ENCODE results near the gene TFEB. TPM values are rescaled to one million over a fixed set of nuclear protein-coding genes. Genes with fewer than 3 reads are reported as not detected.

TFEB gene
- total and polyA plus RNA-seq, 2 donors (not counting 3 experiments of a cell fraction or from before 2014, with no cell fraction given) = 4.9 to 6.6 TPM

DNA sequence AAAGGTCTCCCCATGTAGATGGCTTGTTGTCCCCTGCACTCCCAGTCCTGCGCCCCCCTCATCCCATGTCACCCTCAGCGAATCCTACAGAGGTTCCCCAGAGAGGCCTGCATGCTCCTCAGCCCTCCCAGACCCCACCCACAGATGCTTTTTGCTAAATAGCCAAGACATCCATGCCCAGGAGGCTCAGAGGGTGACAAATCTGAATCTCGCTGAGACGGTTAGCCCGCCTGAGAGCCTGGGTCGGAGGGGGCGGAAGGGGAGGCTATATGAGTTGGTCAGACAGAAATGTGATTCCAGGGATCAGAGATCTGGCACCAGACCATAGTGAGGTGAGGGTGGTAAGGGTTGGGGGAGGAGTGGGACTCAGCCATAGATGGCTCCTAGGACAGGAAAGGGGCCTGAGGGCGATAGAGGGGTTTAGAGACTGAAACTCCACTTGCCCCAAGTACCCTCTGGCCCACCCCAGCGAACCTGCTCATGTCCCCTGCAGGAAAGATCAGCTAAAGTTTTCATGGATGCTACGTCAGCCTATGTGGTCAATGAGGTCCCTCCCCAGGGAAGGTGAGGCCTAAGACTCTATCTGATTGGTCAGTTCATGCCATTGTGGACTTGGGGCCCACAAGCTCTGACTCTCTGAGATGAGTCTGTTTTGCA, 33.2 kb downstream of the TFEB start:
- DNase-seq (ENCODE audit: low read depth, low spot score) (no peak), FAIRE-seq (no peak)
- Histone ChIP-seq H3K79me2 (ENCODE audit: control insufficient read depth, insufficient read depth, low read length) (no peaks in the 10 kb centered on the region), H3K9me3 (replicated peaks; ENCODE audit: control insufficient read depth, insufficient read depth, low read length) (no peaks in the 10 kb centered on the region), H3K9ac (replicated peaks; ENCODE audit: extremely low read depth, insufficient read depth, low read length) (no peak overlapping the region), H3K36me3 (ENCODE audit: control insufficient read depth in 2 of 2, extremely low read depth in 1 of 2, insufficient read depth in 2 of 2, low read length in 2 of 2) (no peaks in the 10 kb centered on the region), H4K20me1 (replicated peaks; ENCODE audit: control insufficient read depth, extremely low read depth, insufficient read depth, low read length) (no peaks in the 10 kb centered on the region), H3K27ac (ENCODE audit: insufficient read depth, low read depth, low read length) (no peak overlapping the region), H3K4me1 (ENCODE audit: control insufficient read depth, extremely low read depth, insufficient read depth, low read length) (peaks cover 19% of the 10 kb centered on the region), H3K9me1 (replicated peaks; ENCODE audit: control insufficient read depth, extremely low read depth, insufficient read depth, low read length) (no peaks in the 10 kb centered on the region), H2AFZ (ENCODE audit: low read depth, low read length) (no peak overlapping the region), H3K4me3 (replicated peaks in 1 of 3; ENCODE audit: insufficient read depth in 1 of 3, low read depth in 1 of 3, low read length in 3 of 3) (no peak overlapping the region), H3K4me2 (ENCODE audit: insufficient read depth, low read length) (no peak overlapping the region), H3K27me3 (ENCODE audit: control insufficient read depth in 2 of 2, insufficient read depth in 2 of 2, low read length in 2 of 2) (no peaks in the 10 kb centered on the region)
- no TSS peak for BruUV-seq (replicated peaks)
- dilution Hi-C loops (cut with MboI; ENCODE audit: extremely low pct_ligation_motif_present, low sequenced_read_pairs) (no loop called here), intact Hi-C loops (cut with micrococcal nuclease) (no loop called here)
- TF ChIP-seq, protein P1, sequence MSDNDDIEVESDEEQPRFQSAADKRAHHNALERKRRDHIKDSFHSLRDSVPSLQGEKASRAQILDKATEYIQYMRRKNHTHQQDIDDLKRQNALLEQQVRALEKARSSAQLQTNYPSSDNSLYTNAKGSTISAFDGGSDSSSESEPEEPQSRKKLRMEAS (IDR thresholded peaks at IDR 0.05; ENCODE audit: insufficient read depth, insufficient read length) = no peak
- TF ChIP-seq FOS (IDR thresholded peaks at IDR 0.05; ENCODE audit: borderline replicate concordance, insufficient read depth, low read length) = no peak
- no peak for TF ChIP-seq GATA2 (IDR thresholded peaks at IDR 0.05; ENCODE audit: insufficient read depth, insufficient read length, low read depth, low read length)
- TF ChIP-seq MYC (IDR thresholded peaks at IDR 0.05; ENCODE audit: low read depth, low read length) = no peak
- no peak for TF ChIP-seq POLR2AphosphoS5 (IDR thresholded peaks at IDR 0.05; ENCODE audit: insufficient read depth, low read depth, low read length)
- TF ChIP-seq, protein P2, sequence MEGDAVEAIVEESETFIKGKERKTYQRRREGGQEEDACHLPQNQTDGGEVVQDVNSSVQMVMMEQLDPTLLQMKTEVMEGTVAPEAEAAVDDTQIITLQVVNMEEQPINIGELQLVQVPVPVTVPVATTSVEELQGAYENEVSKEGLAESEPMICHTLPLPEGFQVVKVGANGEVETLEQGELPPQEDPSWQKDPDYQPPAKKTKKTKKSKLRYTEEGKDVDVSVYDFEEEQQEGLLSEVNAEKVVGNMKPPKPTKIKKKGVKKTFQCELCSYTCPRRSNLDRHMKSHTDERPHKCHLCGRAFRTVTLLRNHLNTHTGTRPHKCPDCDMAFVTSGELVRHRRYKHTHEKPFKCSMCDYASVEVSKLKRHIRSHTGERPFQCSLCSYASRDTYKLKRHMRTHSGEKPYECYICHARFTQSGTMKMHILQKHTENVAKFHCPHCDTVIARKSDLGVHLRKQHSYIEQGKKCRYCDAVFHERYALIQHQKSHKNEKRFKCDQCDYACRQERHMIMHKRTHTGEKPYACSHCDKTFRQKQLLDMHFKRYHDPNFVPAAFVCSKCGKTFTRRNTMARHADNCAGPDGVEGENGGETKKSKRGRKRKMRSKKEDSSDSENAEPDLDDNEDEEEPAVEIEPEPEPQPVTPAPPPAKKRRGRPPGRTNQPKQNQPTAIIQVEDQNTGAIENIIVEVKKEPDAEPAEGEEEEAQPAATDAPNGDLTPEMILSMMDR (IDR thresholded peaks at IDR 0.05; ENCODE audit: extremely low read depth in 1 of 2, insufficient read depth in 1 of 2, low read depth in 1 of 2, low read length in 2 of 2) = no peak
- TF ChIP-seq POLR2A (IDR thresholded peaks at IDR 0.05; ENCODE audit: low read depth, low read length) = no peak
- TF ChIP-seq EZH2 (IDR thresholded peaks at IDR 0.05; ENCODE audit: borderline replicate concordance, low read depth, low read length, severe bottlenecking) = no peak
- TF ChIP-seq JUN (IDR thresholded peaks at IDR 0.05; ENCODE audit: borderline replicate concordance, insufficient read depth, insufficient read length, low read depth) = no peak
- ChIA-PET POLR2A (no interaction called here), CTCF (interaction anchor here (1.3 kb wide), 1 partner anchor 32 kb away, joined by 6 read pairs; no protein-coding TSS in a partner anchor)

Data from endothelial cell of umbilical vein (primary cell).